Measurements from ENCODE around the gene MRPL27.

Gene MRPL27

GRCh38 chr17:50326831-50327364 is 46.1 kb downstream of the MRPL27 start:
- no peaks in the 10 kb centered on the region for H3K9me3 ChIP-seq
- no peaks in the 10 kb centered on the region for H3K36me3 ChIP-seq
- H3K4me1 ChIP-seq, result no peaks in the 10 kb centered on the region
- DNase-seq, result no peak
- H3K27me3 ChIP-seq, result no peaks in the 10 kb centered on the region
- TF ChIP-seq CTCF (IDR thresholded peaks at IDR 0.05), result no peak
- H3K4me3 ChIP-seq, result no peak overlapping the region
- intact Hi-C loops (cut with DNase I; ENCODE audit: low total_unique reads), result no loop called here
- H3K27ac ChIP-seq, result no peak overlapping the region

GRCh38 chr17:50325906-50326305 is 47.1 kb downstream of the MRPL27 start:
- no peaks in the 10 kb centered on the region for H3K9me3 ChIP-seq
- intact Hi-C loops (cut with DNase I; ENCODE audit: low total_unique reads), result no loop called here
- no peak overlapping the region for H3K4me3 ChIP-seq
- no peak for TF ChIP-seq CTCF (IDR thresholded peaks at IDR 0.05)
- no peaks in the 10 kb centered on the region for H3K27me3 ChIP-seq
- H3K27ac ChIP-seq, result no peak overlapping the region
- DNase-seq, result no peak
- H3K36me3 ChIP-seq, result no peaks in the 10 kb centered on the region
- no peaks in the 10 kb centered on the region for H3K4me1 ChIP-seq

- H3K27ac ChIP-seq, result no peak overlapping the region
- H3K36me3 ChIP-seq, result no peaks in the 10 kb centered on the region
- no peaks in the 10 kb centered on the region for H3K27me3 ChIP-seq
- no peaks in the 10 kb centered on the region for H3K9me3 ChIP-seq
- no peak overlapping the region for H3K4me3 ChIP-seq
- DNase-seq, result no peak
- no peak for TF ChIP-seq CTCF (IDR thresholded peaks at IDR 0.05)
- no peaks in the 10 kb centered on the region for H3K4me1 ChIP-seq
- intact Hi-C loops (cut with DNase I; ENCODE audit: low total_unique reads), result no loop called here
These were observed 49.9 kb downstream of the MRPL27 start for GRCh38 chr17:50323060-50323459.

GRCh38 chr17:50322271-50322670 is 50.7 kb downstream of the MRPL27 start:
- Histone ChIP-seq H3K27me3 (no peaks in the 10 kb centered on the region), H3K9me3 (no peaks in the 10 kb centered on the region), H3K36me3 (no peaks in the 10 kb centered on the region), H3K4me3 (no peak overlapping the region), H3K4me1 (no peaks in the 10 kb centered on the region), H3K27ac (no peak overlapping the region)
- intact Hi-C loops (cut with DNase I; ENCODE audit: low total_unique reads), result no loop called here
- TF ChIP-seq CTCF (IDR thresholded peaks at IDR 0.05), result no peak
- DNase-seq, result no peak

- intact Hi-C loops (cut with DNase I; ENCODE audit: low total_unique reads), result no loop called here
- Histone ChIP-seq H3K27ac (no peak overlapping the region), H3K4me1 (no peaks in the 10 kb centered on the region), H3K36me3 (no peaks in the 10 kb centered on the region), H3K27me3 (no peaks in the 10 kb centered on the region), H3K9me3 (no peaks in the 10 kb centered on the region), H3K4me3 (no peak overlapping the region)
- no peak for TF ChIP-seq CTCF (IDR thresholded peaks at IDR 0.05)
- no peak for DNase-seq
These were observed 53.5 kb downstream of the MRPL27 start for GRCh38 chr17:50319306-50320004.

Data from tibial artery (tissue), 4 donors.